ENCODE data around the gene COL26A1. TPM values are rescaled to one million over a fixed set of nuclear protein-coding genes. Genes with fewer than 3 reads are reported as not detected.

The COL26A1 gene
- total RNA-seq, 1 donor from 2014 or later, result 2.2 TPM

- no peak for DNase-seq (ENCODE audit: low read depth)
These were observed 212.5 kb downstream of the COL26A1 start for GRCh38 chr7:101575168-101575567.

GRCh38 chr7:101575721-101576120 is 213.0 kb downstream of the COL26A1 start:
- no peak for DNase-seq (ENCODE audit: low read depth)

- DNase-seq (ENCODE audit: low read depth), result peak; percentile 5
These were observed 214.3 kb downstream of the COL26A1 start for GRCh38 chr7:101576998-101577397.

GRCh38 chr7:101578552-101578951 is 215.9 kb downstream of the COL26A1 start:
- DNase-seq (ENCODE audit: low read depth), result no peak

DNA sequence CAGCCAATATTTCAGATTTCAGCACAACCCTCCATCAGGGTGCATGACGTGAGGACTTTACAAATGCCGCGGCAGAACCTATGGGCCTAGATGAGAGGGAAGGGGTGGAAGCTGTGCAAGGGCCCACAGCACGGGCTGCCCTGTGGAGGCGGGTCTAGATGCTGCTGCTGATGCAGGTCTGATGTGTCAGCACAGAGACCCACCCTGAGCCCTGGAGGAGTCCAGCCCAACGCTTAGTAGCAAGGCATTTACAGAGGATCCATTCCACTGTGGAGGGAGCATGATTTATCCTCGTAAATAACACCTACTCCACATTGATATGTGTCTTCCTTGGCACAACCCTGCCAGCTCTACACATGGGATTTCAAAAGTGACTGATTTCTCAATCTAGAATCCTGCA is 217.9 kb downstream of the COL26A1 start:
- DNase-seq (ENCODE audit: low read depth), result no peak

DNA sequence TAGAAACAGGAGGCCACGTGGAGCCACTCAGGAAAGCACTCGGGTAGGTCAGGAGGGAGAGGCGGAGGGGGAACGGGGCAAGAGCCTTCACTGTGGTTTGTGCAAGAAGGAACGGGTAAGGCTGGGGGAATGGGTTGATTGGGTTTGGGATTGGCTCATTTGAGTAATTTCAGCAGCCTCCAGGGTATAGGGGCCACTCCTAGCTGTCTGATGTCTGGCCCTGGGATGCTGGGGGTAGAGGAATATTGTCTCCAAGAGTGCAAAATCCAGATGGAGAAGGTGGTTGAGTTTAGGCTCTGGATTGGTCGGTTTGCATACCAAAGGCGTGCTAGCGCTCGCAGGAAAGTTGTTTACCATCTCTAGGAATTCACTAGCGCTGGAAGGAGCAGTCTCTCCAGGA is 219.2 kb downstream of the COL26A1 start:
- DNase-seq (ENCODE audit: low read depth), result no peak

DNA sequence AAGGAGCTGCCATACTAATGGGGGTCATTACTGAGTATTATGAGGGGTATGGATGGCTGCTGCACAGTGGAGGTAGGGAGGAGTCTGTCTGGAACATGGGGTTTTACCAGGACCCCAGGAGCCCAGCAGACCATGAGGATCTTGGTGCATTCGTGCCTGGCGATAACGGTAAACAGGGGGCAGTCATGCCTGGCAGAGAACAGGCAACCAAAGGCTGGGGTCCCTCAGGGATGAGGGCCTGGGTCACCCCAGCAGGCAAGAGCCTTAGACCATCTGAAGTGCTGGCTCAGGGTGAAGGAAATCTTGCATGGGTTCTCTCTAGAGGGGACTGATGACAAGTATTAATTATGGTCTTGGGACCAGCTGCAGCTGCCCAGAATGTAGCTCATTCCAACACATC is 220.3 kb downstream of the COL26A1 start:
- DNase-seq (ENCODE audit: low read depth), result no peak

DNA sequence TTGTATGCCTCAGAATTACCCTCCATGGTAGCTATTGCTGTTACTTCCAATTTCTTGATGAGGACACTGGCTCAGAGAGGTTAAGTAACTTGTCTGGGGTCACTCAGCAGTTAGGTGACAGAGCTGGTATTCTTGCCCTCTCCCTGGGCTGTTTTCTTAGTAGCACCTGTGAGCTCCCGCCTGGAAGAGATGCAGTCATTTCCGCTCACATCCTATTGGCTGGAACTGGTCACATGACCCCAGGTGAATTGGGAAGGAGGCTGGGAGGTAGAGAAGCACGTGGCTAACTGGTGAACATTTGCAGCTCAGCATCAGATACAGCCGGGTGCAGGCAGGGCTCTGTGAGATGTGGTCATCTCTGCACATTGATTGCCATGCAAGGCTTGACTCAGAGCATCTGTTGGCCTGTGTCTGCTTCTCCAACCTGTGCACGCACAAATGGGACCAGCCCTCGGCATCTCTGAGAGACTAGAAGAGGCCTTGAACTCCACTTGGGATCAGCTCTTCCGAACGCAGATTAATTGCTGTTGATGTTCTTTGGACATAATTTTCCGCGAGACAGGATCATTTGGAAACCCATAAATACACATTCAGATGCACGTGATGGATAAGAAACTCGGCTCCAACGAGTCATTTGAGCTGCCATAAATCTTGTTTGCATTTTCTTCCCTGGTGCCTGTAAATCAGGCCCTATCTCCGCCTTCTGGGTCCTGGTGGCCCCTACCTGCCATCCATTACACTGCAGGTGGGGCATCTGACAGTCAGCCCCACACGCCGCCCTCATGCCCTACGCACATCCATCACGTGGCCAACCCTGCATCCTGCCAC is 223.6 kb downstream of the COL26A1 start:
- no peak for DNase-seq (ENCODE audit: low read depth)

DNA sequence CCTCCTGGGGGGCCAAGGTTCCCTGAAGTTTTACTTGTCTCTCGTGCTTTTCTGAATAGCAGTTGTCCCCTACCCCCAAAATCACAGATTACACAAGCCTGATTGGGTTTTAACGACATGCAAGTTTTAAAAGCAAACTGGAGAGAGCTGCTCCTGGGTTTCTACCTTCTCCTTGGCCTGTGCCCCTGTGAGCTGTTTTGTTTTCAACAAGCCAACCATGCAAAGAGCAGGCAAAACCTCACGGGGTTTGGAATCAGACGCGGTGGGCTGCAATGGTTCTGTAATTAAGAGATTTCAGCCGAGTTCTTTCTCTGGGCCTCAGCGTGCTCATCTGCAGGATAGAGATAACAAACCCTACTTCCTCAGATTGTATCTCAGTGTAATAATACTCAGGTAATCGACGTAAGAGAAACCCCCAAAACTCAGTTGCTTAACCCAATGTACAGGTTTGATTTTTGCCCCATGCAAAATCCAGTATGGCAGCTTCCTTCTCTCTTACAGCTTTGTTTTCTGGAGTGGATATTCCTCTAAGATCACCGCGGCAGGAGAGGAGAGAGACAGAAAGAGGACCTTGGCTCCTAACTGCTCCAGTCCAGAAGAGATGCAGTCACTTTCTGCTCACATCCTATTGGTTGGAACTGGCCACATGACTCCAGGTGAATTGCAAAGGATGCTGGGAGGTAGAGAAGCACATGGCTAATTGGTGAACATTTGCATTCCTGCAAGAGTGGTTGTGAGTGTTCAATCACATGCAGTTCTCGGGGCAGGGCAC is 224.4 kb downstream of the COL26A1 start:
- no peak for DNase-seq (ENCODE audit: low read depth)

- DNase-seq (ENCODE audit: low read depth), result no peak
These were observed 225.7 kb downstream of the COL26A1 start for GRCh38 chr7:101588131-101588935.

DNA sequence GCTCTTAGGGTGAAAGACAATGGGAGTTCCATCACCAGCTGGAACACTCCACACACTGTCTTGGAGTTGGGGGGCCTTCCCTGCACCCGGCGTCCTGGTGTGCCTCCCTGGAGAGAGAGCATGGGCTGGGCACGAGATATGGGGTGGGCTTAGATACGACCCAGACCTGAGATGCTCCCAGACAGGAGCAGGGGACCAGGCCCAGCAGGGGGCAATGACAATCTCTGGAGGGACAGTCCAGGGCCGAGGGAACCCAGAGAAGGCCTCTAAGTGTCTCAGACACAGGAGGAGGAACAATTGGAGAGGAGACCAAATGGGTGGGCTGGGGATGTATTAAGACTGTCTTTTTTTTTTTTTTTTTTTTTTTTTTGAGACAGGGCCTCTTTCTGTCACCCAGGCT is 226.4 kb downstream of the COL26A1 start:
- no peak for DNase-seq (ENCODE audit: low read depth)

- DNase-seq (ENCODE audit: low read depth), result no peak
These were observed 227.4 kb downstream of the COL26A1 start for GRCh38 chr7:101589976-101590662.

DNA sequence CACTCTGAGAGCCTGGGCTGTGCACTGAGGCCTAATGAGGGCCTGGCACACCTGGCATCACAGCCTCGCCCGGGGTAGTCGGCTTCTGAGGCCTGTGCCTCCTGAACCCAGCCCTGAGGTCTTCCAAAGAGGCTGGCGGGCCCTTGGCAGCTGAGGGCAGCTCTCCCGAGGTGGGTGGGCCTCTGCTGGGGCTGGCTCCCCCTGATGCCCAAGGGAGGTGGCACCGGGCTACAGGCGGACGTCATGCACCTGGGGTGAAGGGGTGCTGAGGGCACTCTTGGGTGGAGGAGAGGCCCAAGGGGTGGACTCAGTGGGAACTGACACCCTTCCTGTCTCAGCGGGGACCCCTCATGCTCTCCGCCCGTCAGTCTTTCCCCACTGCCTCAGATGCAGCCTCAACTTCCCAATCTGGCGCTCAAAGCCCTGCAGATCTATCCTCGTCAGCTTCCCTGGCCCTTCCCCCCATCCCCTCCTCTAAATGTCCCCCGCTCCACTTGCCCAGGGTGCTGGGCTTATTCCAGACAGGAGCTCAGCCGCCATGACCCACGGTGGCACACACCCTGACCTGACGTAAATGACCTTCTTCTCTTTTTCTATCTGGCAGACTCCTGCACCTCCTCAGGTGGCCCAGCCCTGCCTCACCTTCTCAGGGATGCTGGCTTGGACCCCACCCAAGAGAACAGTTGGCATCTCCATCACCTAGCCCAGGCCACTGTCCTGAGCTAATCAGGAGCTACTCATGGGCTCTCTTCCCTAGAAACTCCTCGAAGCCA is 228.2 kb downstream of the COL26A1 start:
- no peak for DNase-seq (ENCODE audit: low read depth)

GRCh38 chr7:101591504-101591903 is 228.8 kb downstream of the COL26A1 start:
- DNase-seq (ENCODE audit: low read depth), result no peak

DNA sequence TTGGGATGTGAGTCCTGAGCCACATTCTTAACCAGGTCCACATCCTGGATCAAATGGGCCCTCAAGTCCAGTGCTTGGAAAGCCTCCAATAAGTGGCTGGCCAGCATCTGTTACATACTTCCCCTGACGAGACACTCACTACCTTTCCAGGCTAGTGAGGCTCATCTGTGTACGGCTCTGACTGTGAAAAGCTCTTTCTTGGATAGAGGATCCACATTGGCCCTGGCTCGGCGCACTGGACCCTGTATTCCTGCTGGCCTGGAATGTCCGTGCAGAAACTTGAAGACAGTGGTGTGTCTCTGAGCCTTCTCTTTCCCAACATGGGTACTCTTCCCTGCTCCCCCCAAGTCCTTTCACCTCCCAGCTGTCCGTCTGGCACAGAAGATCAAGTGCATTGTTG is 230.9 kb downstream of the COL26A1 start:
- no peak for DNase-seq (ENCODE audit: low read depth)

GRCh38 chr7:101594790-101595189 is 232.1 kb downstream of the COL26A1 start:
- DNase-seq (ENCODE audit: low read depth), result no peak

GRCh38 chr7:101595246-101595645 is 232.6 kb downstream of the COL26A1 start:
- DNase-seq (ENCODE audit: low read depth), result no peak

DNA sequence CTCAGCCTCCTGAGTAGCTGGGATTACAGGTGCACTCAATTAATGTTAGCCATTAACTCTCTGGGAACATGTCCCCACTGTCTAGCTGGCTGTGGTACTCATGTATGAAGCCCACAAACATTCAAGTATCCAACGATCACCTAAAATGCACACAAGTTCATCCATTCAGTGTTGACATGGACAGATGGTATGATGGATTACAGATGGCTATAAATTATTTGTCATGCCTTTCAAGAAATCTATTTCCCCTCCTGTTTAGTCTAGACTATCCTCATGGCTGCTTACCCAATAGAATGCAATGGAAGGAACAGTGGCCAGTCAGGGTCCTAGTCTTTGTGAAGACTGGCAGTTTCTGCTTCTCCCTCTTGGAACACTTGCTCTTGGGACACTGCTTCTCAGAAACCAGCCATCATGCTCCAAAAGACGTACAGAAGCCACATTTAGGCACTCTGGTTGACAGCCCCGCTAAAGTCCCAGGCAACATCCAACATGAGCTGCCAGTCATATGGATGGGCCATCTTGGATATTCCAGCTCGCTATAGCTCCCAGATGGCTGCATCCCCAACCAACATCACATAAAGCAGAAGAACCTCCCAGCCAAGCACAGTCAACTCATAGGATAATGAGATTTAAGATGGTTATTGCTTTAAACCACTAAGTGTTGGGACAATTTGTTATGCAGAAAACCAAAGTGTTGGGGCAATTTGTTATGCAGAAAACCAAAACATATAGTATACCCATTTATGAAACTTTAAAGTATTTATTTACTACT is 233.3 kb downstream of the COL26A1 start:
- DNase-seq (ENCODE audit: low read depth), result no peak

DNA sequence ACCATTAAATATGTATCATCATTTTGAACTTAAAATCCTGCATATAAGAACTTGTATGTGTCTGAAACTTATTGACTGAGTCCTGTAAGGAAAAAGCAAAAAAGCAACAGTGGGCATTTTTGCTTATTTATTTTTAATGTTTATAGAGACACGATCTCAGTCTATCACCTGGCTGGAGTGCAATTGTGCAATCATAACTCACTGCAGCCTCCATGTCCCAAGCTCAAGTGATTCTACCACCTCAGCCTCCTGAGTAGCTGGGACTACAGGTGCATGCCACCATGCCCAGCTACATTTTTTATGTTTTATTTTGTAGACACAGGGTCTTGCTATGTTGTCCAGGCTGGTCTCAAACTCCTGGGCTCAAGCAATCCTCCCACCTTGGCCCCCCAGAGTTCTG is 234.2 kb downstream of the COL26A1 start:
- no peak for DNase-seq (ENCODE audit: low read depth)

GRCh38 chr7:101597941-101598340 is 235.3 kb downstream of the COL26A1 start:
- DNase-seq (ENCODE audit: low read depth), result no peak
